ENCODE results near the gene CLCN2.

Gene CLCN2

DNA sequence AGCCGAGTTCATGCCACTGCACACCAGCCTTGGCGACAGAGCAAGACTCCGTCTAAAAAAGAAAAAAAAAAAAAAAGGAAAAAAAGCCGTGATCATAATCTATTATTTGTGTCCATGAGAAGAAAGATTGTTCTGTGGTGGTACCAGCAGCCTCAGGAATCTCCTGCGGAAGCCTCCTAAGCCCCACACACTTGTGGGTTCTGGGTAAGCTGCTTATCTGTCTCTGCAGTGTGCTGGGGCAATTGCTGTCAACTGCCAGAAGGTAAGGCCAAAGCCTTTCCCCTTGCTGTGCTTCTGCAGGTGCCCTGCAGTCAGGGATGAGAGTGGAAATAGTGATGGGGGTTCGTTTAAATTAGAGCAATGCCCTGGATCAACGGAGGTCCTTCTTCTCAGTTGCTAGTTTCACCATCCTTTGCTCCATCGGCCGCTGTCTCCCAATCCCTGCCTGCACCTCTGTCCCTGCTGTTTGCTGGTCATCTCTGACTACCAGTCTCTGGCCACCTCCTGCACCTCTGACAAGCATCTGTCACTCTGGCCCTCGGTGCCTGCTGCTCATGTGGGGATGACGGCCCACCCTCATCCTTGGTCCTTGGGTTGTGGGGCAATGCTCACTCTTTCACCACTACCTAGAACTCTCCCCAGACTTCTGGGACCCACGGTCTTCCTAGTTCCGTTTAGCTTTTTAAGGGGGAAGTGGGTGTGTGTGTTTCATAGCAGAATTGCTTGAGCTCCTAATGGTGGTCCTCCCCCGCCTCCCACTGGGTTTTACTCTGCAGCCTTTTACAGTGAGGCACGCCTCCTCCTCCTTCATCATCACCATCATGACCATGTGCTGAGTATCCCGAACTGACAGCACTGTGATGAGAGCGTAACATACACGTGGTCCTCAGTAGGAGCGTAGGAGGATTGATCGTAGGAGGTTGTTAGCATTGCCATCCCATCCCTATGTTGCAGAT is 43.9 kb upstream of the CLCN2 start:
- H3K27ac ChIP-seq (ENCODE audit: low read depth, low read length, poor library complexity, severe bottlenecking) = no peak overlapping the region
- no peaks in the 10 kb centered on the region for H3K9me3 ChIP-seq (ENCODE audit: low read length)
- no peaks in the 10 kb centered on the region for H3K79me2 ChIP-seq (ENCODE audit: insufficient read depth, low read length)
- no peak overlapping the region for H3K4me2 ChIP-seq (ENCODE audit: low read length)
- H3F3A ChIP-seq (ENCODE audit: insufficient read depth, low read length) = no peaks in the 10 kb centered on the region
- no peaks in the 10 kb centered on the region for H4K20me1 ChIP-seq (ENCODE audit: insufficient read depth, low read length)
- no peaks in the 10 kb centered on the region for H3K4me1 ChIP-seq (ENCODE audit: insufficient read depth, low read length, severe bottlenecking)
- H3K9me2 ChIP-seq (ENCODE audit: low read depth, low read length) = no peaks in the 10 kb centered on the region
- no peaks in the 10 kb centered on the region; the same call in 1 of the 2 replicates for H3K27me3 ChIP-seq (ENCODE audit: insufficient read depth, low read length)
- TF ChIP-seq EZH2 (IDR thresholded peaks at IDR 0.05; ENCODE audit: borderline replicate concordance, low read length) = no peak
- TF ChIP-seq, protein P1, sequence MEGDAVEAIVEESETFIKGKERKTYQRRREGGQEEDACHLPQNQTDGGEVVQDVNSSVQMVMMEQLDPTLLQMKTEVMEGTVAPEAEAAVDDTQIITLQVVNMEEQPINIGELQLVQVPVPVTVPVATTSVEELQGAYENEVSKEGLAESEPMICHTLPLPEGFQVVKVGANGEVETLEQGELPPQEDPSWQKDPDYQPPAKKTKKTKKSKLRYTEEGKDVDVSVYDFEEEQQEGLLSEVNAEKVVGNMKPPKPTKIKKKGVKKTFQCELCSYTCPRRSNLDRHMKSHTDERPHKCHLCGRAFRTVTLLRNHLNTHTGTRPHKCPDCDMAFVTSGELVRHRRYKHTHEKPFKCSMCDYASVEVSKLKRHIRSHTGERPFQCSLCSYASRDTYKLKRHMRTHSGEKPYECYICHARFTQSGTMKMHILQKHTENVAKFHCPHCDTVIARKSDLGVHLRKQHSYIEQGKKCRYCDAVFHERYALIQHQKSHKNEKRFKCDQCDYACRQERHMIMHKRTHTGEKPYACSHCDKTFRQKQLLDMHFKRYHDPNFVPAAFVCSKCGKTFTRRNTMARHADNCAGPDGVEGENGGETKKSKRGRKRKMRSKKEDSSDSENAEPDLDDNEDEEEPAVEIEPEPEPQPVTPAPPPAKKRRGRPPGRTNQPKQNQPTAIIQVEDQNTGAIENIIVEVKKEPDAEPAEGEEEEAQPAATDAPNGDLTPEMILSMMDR (IDR thresholded peaks at IDR 0.05; ENCODE audit: low read length) = no peak
- no peak overlapping the region for H3K9ac ChIP-seq (ENCODE audit: low read length)
- H3K36me3 ChIP-seq (ENCODE audit: insufficient read depth, low read length) = no peaks in the 10 kb centered on the region
- no peak overlapping the region for H2AFZ ChIP-seq (ENCODE audit: low read length)
- no peak overlapping the region for H3K4me3 ChIP-seq (ENCODE audit: low read depth, low read length, poor library complexity, severe bottlenecking)

DNA sequence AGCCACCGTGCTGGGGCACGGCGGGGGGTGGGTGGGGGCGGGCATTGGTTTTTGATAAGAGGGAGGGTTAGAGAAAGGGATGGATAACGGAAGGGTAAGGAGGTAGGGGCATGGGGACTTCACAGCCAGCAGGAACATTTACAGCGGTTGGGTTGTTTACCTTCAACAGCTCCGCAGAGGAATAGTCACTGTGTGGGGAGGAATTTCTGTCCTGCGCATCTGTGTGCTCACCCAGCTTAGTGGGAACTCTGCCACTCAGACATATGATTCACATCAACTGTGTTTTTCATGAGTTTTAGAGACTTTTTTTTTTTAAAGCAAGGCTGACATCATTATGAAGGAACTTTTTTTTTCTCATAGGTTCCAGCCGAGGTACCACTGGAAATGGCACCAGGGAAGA is 38.0 kb upstream of the CLCN2 start:
- Histone ChIP-seq H3K4me1 (ENCODE audit: insufficient read depth, low read length, severe bottlenecking) (no peaks in the 10 kb centered on the region), H3K27ac (ENCODE audit: low read depth, low read length, poor library complexity, severe bottlenecking) (no peak overlapping the region), H3K9me3 (ENCODE audit: low read length) (no peaks in the 10 kb centered on the region), H3F3A (ENCODE audit: insufficient read depth, low read length) (no peaks in the 10 kb centered on the region), H3K4me3 (ENCODE audit: low read depth, low read length, poor library complexity, severe bottlenecking) (no peak overlapping the region), H2AFZ (ENCODE audit: low read length) (no peak overlapping the region), H3K79me2 (ENCODE audit: insufficient read depth, low read length) (no peaks in the 10 kb centered on the region), H3K9me2 (ENCODE audit: low read depth, low read length) (no peaks in the 10 kb centered on the region), H3K36me3 (ENCODE audit: insufficient read depth, low read length) (no peaks in the 10 kb centered on the region), H3K4me2 (ENCODE audit: low read length) (no peak overlapping the region), H3K9ac (ENCODE audit: low read length) (no peak overlapping the region), H4K20me1 (ENCODE audit: insufficient read depth, low read length) (no peaks in the 10 kb centered on the region), H3K27me3 (ENCODE audit: insufficient read depth, low read length) (no peaks in the 10 kb centered on the region)
- TF ChIP-seq EZH2 (IDR thresholded peaks at IDR 0.05; ENCODE audit: borderline replicate concordance, low read length) = no peak
- TF ChIP-seq, protein P1 (IDR thresholded peaks at IDR 0.05; ENCODE audit: low read length) = no peak

- no peak overlapping the region for H3K27ac ChIP-seq (ENCODE audit: low read depth, low read length, poor library complexity, severe bottlenecking)
- no peak overlapping the region for H3K4me2 ChIP-seq (ENCODE audit: low read length)
- H3F3A ChIP-seq (ENCODE audit: insufficient read depth, low read length) = no peaks in the 10 kb centered on the region
- no peak overlapping the region for H2AFZ ChIP-seq (ENCODE audit: low read length)
- H3K79me2 ChIP-seq (ENCODE audit: insufficient read depth, low read length) = no peaks in the 10 kb centered on the region
- no peaks in the 10 kb centered on the region for H3K9me3 ChIP-seq (ENCODE audit: low read length)
- no peaks in the 10 kb centered on the region for H3K9me2 ChIP-seq (ENCODE audit: low read depth, low read length)
- H3K4me1 ChIP-seq (ENCODE audit: insufficient read depth, low read length, severe bottlenecking) = no peaks in the 10 kb centered on the region
- no peaks in the 10 kb centered on the region for H3K27me3 ChIP-seq (ENCODE audit: insufficient read depth, low read length)
- no peaks in the 10 kb centered on the region for H3K36me3 ChIP-seq (ENCODE audit: insufficient read depth, low read length)
- H3K4me3 ChIP-seq (ENCODE audit: low read depth, low read length, poor library complexity, severe bottlenecking) = no peak overlapping the region
- no peak overlapping the region for H3K9ac ChIP-seq (ENCODE audit: low read length)
- no peaks in the 10 kb centered on the region for H4K20me1 ChIP-seq (ENCODE audit: insufficient read depth, low read length)
- no peak for TF ChIP-seq EZH2 (IDR thresholded peaks at IDR 0.05; ENCODE audit: borderline replicate concordance, low read length)
- TF ChIP-seq, protein P1 (IDR thresholded peaks at IDR 0.05; ENCODE audit: low read length) = no peak
Observed at GRCh38 chr3:184395320-184395660, 33.9 kb upstream of the CLCN2 start.

Measured in OCI-LY1 (cell line).